CD4-positive, CD25-positive, alpha-beta regulatory T cell (primary cell): ENCODE measurements around the gene AKAP7. TPM values are rescaled to one million over a fixed set of nuclear protein-coding genes. Genes with fewer than 3 reads are reported as not detected.

Experiments used
- ATAC-seq, 2 donors: fragments of 150-1000 bp; cut with Tn5 transposase; one replicate each; pipeline ENCODE4 v1.10.0; 2021; ENCODE audit warnings: low read depth in 2 of 2, moderate number of reproducible peaks in 2 of 2, moderate library complexity in 1 of 2
- DNase-seq, 3 donors: peaks; one replicate each; pipeline versions ENCODE4 v3.0.0 to v3.0.0-alpha.2; 2012 to 2022; ENCODE audit warnings: mixed read lengths in 1 of 3
- H3K27ac ChIP-seq: one replicate; pipeline ENCODE4 v1.7.0; 2013; ENCODE audit warnings: mild to moderate bottlenecking, low read length; ENCODE audit not compliant: insufficient read depth, poor library complexity, severe bottlenecking
- H3K27me3 ChIP-seq: one replicate; pipeline ENCODE4 v1.7.0; 2013; ENCODE audit warnings: low read length; ENCODE audit not compliant: control insufficient read depth, insufficient read depth
- H3K36me3 ChIP-seq: one replicate; pipeline ENCODE4 v1.7.0; 2013; ENCODE audit warnings: mild to moderate bottlenecking, low read length, moderate library complexity; ENCODE audit not compliant: control insufficient read depth, insufficient read depth
- H3K4me1 ChIP-seq: 2 replicates; pipeline ENCODE4 v1.7.0; 2013; ENCODE audit warnings: mild to moderate bottlenecking, low read length; ENCODE audit not compliant: insufficient read depth, control insufficient read depth, poor library complexity, severe bottlenecking
- H3K4me3 ChIP-seq: one replicate; pipeline ENCODE4 v1.7.0; 2013; ENCODE audit warnings: low read depth, mild to moderate bottlenecking, low read length, moderate library complexity
- H3K9me3 ChIP-seq, 2 experiments: 1 replicate in 1 of 2; 2 replicates in 1 of 2; pipeline ENCODE4 v1.7.0; 2013; ENCODE audit warnings: low read length in 2 of 2, mild to moderate bottlenecking in 1 of 2, moderate library complexity in 1 of 2; ENCODE audit not compliant: control insufficient read depth in 2 of 2
- H3K27ac Mint-ChIP-seq, 3 donors: one replicate each; pipeline ENCODE4 v1.8.0; 2020 to 2022; ENCODE audit warnings: mild to moderate bottlenecking in 3 of 3, mixed read lengths in 3 of 3, moderate library complexity in 2 of 3
- H3K27me3 Mint-ChIP-seq: one replicate; pipeline ENCODE4 v1.8.0; 2022; ENCODE audit warnings: mild to moderate bottlenecking, mixed read lengths
- H3K36me3 Mint-ChIP-seq: one replicate; pipeline ENCODE4 v1.8.0; 2020; ENCODE audit warnings: mixed read lengths
- H3K4me1 Mint-ChIP-seq, 4 donors: one replicate each; pipeline ENCODE4 v1.8.0; 2020 to 2022; ENCODE audit warnings: mixed read lengths in 4 of 4, mild to moderate bottlenecking in 1 of 4
- H3K4me3 Mint-ChIP-seq, 4 donors: one replicate each; pipeline ENCODE4 v1.8.0; 2020 to 2022; ENCODE audit warnings: mild to moderate bottlenecking in 4 of 4, mixed read lengths in 4 of 4, moderate library complexity in 3 of 4
- H3K9me3 Mint-ChIP-seq, 7 donors: one replicate each; pipeline ENCODE4 v1.8.0; 2020 to 2022; ENCODE audit warnings: mixed read lengths in 7 of 7, mild to moderate bottlenecking in 3 of 7, moderate library complexity in 2 of 7
- polyA plus RNA-seq, 4 donors: library from polyadenylated mRNA; unstranded; fragments of 300-500 nt; fragmentation: Illumina TruSeq; gene quantifications; one replicate each; pipeline ENCODE4 v1.2.3, GENCODE V29; 2021
- total RNA-seq: library from RNA; stranded (reverse); gene quantifications from one replicate; pipeline ENCODE4 v1.2.3, GENCODE V29; 2022

AKAP7 gene
- total and polyA plus RNA-seq, 5 donors from 2014 or later: 3.0 to 20.6 (median 10.5) TPM

DNA sequence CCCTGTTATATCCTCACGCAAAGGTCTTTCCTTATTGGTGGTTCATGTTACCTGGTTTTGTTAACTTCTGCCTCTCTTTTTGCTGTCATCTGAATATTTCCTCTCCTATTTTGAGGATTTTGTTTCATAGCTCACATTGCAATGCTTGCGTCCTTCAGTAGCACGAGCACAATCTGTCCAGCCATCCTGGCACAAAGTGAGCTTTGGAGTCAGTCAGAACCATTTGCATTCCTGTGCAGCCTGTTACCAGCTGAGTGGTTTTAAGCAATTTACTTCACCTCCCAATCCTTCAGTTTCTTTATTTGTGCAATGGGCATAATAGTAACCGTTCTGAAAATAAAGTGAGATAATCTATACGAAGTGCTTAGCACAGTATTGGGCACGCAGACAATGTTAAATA, 42.7 kb downstream of the AKAP7 start:
- peaks cover 0 to 2% (median 0%) of the 10 kb centered on the region in 7 donors for H3K9me3 Mint-ChIP-seq
- peak overlapping the region in 1 of 3 donors; percentile 39 for H3K27ac Mint-ChIP-seq

DNA sequence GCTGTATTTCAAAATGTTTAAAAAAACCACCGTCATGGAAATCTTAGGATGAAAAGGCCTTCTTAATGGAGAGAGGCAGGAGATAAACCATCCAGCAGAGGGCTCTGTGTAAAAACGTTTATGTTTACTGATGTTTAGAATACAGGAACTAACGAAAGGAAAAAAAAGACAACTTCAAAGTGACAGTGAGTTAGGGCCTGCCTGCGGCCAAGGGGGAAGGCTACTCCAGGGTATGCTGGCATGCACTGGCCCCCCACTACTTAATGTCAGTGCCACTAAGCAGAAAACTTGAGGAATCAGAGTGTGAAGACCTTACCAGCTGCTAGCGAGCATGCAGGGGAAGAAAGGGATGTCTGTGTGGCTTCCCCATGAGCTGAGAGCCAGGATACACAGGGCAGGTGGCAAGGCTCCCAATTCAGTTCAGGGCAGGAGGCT, 47.7 kb downstream of the AKAP7 start:
- H3K36me3 Mint-ChIP-seq: peaks cover 21% of the 10 kb centered on the region
- H3K27ac ChIP-seq: no peak overlapping the region

More for the DNA sequence above, 42.7 kb downstream of the AKAP7 start:
- Histone ChIP-seq H3K4me1 (peaks cover 1% of the 10 kb centered on the region), H3K9me3 (no peaks in the 10 kb centered on the region), H3K27me3 (no peaks in the 10 kb centered on the region), H3K36me3 (no peaks in the 10 kb centered on the region), H3K27ac (no peak overlapping the region), H3K4me3 (no peak overlapping the region)
- DNase-seq (no peak), ATAC-seq (no peak)
- peaks cover 0 to 9% (median 3%) of the 10 kb centered on the region in 4 donors for H3K4me1 Mint-ChIP-seq
- H3K36me3 Mint-ChIP-seq: peaks cover 15% of the 10 kb centered on the region
- H3K4me3 Mint-ChIP-seq: no peak overlapping the region
- peaks cover 5% of the 10 kb centered on the region for H3K27me3 Mint-ChIP-seq

DNA sequence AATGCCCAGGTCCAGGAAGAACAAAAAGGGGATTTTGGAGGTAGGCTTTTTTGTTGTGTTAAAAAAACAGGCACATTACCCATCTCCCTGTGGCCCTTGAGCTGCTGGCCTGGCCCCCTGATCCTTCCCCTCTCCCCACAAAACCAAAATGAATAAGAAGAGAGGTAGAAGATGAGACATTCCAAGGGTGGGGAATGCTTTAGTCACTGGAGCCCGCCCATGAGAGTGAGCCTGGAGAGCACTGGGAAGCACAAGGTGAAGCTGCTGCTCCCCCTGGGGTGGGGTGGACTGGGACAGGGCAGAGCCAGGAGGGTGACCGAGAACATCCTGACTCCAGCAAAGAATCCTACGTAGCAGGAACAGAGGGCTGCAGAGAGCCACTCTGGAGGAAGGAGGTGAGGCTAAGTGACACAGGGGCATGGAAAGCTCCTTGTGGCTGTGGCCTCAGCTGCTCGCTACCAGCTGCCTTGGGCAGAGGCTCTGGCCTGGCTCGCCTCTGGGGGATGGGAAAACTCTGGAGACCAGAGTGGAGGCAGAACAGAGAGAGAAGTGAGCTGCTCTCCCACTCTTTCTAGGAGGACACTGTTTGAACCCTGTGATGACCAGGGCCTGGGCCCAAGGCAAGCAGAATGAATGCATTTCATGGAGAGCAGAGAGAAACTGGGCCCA, 48.3 kb downstream of the AKAP7 start:
- no peak overlapping the region for H3K4me3 ChIP-seq
- no peak for DNase-seq
- Mint-ChIP-seq H3K9me3 (peaks cover 0 to 3% (median 0%) of the 10 kb centered on the region in 7 donors), H3K4me3 (no peak overlapping the region), H3K27me3 (no peaks in the 10 kb centered on the region), H3K36me3 (peaks cover 18% of the 10 kb centered on the region), H3K27ac (peak overlapping the region; percentile 85 to 92 (median 91)), H3K4me1 (peaks cover 0 to 15% (median 12%) of the 10 kb centered on the region in 4 donors)
- ATAC-seq: no peak
- no peak overlapping the region for H3K27ac ChIP-seq
- H3K9me3 ChIP-seq: no peaks in the 10 kb centered on the region
- peaks cover 7% of the 10 kb centered on the region for H3K4me1 ChIP-seq
- H3K36me3 ChIP-seq: no peaks in the 10 kb centered on the region
- no peaks in the 10 kb centered on the region for H3K27me3 ChIP-seq

More for the DNA sequence above, 47.7 kb downstream of the AKAP7 start:
- DNase-seq (peak in 2 of 3 donors; percentile 48 to 62), ATAC-seq (peak; percentile 50 to 62)
- Mint-ChIP-seq H3K4me3 (peak overlapping the region in 2 of 4 donors; percentile 66 to 76), H3K27me3 (no peaks in the 10 kb centered on the region), H3K9me3 (peaks cover 0 to 3% (median 0%) of the 10 kb centered on the region in 7 donors), H3K27ac (peak overlapping the region; percentile 85 to 92 (median 91)), H3K4me1 (peaks cover 0 to 15% (median 12%) of the 10 kb centered on the region in 4 donors)
- no peaks in the 10 kb centered on the region for H3K36me3 ChIP-seq
- H3K27me3 ChIP-seq: no peaks in the 10 kb centered on the region
- peaks cover 7% of the 10 kb centered on the region for H3K4me1 ChIP-seq
- H3K9me3 ChIP-seq: no peaks in the 10 kb centered on the region
- peak overlapping the region; percentile 13 for H3K4me3 ChIP-seq

DNA sequence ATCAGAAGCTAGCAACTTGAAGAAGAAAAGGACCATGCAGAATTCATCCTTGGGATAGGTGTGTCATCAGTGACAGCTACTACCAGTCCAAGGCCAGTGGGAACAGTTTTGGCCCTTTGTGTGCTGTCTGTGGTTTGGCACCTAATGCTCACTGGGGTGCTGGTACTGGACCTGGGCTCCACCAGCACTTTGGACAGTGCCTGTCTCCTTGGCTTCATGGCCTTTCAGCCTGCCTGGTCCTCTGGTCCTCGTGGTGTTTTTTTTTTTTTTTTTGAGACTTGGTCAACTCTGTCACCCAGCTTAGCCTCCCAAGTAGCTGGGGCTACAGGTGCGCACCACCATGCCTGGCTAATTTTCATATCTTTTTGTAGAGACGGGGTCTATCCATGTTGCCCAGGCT, 56.3 kb downstream of the AKAP7 start:
- Mint-ChIP-seq H3K27me3 (peaks cover 5% of the 10 kb centered on the region), H3K9me3 (peaks cover 1 to 31% (median 22%) of the 10 kb centered on the region in 7 donors), H3K36me3 (peaks cover 17% of the 10 kb centered on the region), H3K4me3 (no peak overlapping the region), H3K27ac (no peak overlapping the region), H3K4me1 (peaks cover 3 to 8% (median 7%) of the 10 kb centered on the region in 4 donors)
- Histone ChIP-seq H3K27me3 (peaks cover 2% of the 10 kb centered on the region), H3K4me3 (no peak overlapping the region), H3K4me1 (no peaks in the 10 kb centered on the region), H3K27ac (no peak overlapping the region), H3K36me3 (no peaks in the 10 kb centered on the region), H3K9me3 (peaks cover 15 to 20% of the 10 kb centered on the region in 2 experiments)
- DNase-seq (no peak), ATAC-seq (no peak)

DNA sequence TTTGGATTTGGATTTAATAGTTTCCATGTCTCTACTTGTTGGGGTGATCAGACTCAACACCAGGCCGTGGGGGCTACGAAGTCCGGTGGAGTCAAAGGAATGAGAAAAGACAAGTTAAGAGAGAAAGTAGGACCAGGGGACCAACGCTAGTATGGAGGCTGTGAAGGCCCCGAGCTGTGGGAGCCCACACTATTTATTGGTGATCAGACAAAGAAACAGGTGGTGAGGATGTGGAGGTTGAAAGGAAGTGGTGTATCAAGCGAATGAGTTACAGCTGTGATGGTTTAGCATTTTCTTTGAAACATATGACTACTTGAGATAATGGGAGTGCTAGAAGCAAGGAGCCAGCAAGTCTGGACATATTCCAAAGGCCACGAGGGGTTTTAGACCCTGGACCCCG, 62.4 kb downstream of the AKAP7 start:
- peak overlapping the region; percentile 85 for H3K27ac ChIP-seq
- peaks cover 10 to 17% of the 10 kb centered on the region in 2 experiments for H3K9me3 ChIP-seq
- H3K27me3 Mint-ChIP-seq: peaks cover 10% of the 10 kb centered on the region
- H3K27ac Mint-ChIP-seq: peak overlapping the region; percentile 98 to 99 (median 98)
- no peaks in the 10 kb centered on the region for H3K36me3 ChIP-seq
- ATAC-seq (no peak), DNase-seq (peak in 2 of 3 donors; percentile 63 to 82)
- peaks cover 3 to 23% (median 15%) of the 10 kb centered on the region in 7 donors for H3K9me3 Mint-ChIP-seq
- H3K27me3 ChIP-seq: peaks cover 2% of the 10 kb centered on the region
- H3K4me1 ChIP-seq: peaks cover 43% of the 10 kb centered on the region
- H3K36me3 Mint-ChIP-seq: peaks cover 22% of the 10 kb centered on the region
- peak overlapping the region; percentile 33 to 69 (median 54) for H3K4me3 Mint-ChIP-seq
- peak overlapping the region; percentile 23 for H3K4me3 ChIP-seq
- peaks cover 22 to 49% (median 43%) of the 10 kb centered on the region in 4 donors for H3K4me1 Mint-ChIP-seq

DNA sequence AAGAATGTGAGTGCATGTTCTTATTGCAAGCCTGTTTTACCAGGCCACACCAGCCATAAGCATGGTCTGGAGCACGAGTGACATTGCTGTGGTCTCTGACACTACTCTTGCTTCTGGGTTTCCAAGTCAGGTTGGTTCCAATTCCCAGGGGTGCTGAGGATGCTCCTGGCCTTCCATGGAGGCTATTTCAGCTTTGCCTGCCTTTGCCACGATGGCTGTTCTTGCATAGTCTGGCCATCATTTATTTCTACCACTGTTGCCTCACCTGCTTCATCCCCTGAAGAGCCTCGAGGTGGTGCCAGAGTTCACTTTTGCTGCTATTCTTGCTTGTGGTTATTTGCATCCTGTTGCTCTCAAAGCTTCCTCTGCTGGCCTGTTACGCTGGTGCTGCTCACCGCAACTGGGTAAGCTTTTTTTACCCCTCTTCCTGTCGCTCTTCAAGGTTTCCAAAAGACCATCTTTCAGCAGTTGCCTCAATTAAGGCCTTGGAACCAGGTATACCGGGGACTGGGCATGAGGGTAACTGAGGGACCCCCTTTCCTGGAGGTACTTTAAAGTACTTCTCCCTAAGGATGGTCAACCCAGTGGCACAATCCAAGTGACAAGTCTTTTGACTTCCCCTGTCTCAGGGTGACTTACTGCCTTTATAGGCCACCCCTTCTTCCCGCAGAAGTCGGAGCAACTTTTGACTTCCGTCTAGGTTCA, 64.5 kb downstream of the AKAP7 start:
- ATAC-seq: peak; percentile 97 to 98
- H3K4me3 Mint-ChIP-seq: peak overlapping the region; percentile 63 to 91 (median 86)
- H3K4me3 ChIP-seq: peak overlapping the region; percentile 85
- peaks cover 0 to 4% (median 2%) of the 10 kb centered on the region in 7 donors for H3K9me3 Mint-ChIP-seq
- H3K36me3 Mint-ChIP-seq: peaks cover 16% of the 10 kb centered on the region
- no peaks in the 10 kb centered on the region for H3K27me3 ChIP-seq
- H3K9me3 ChIP-seq: peaks cover 0 to under 1% of the 10 kb centered on the region in 2 experiments
- peaks cover 55% of the 10 kb centered on the region for H3K4me1 ChIP-seq
- peak; percentile 62 to 97 (median 87) for DNase-seq
- peak overlapping the region; percentile 85 for H3K27ac ChIP-seq
- H3K4me1 Mint-ChIP-seq: peaks cover 24 to 65% (median 54%) of the 10 kb centered on the region in 4 donors
- H3K27ac Mint-ChIP-seq: peak overlapping the region; percentile 98 to 99 (median 98)
- peaks cover 10% of the 10 kb centered on the region for H3K27me3 Mint-ChIP-seq
- H3K36me3 ChIP-seq: no peaks in the 10 kb centered on the region

DNA sequence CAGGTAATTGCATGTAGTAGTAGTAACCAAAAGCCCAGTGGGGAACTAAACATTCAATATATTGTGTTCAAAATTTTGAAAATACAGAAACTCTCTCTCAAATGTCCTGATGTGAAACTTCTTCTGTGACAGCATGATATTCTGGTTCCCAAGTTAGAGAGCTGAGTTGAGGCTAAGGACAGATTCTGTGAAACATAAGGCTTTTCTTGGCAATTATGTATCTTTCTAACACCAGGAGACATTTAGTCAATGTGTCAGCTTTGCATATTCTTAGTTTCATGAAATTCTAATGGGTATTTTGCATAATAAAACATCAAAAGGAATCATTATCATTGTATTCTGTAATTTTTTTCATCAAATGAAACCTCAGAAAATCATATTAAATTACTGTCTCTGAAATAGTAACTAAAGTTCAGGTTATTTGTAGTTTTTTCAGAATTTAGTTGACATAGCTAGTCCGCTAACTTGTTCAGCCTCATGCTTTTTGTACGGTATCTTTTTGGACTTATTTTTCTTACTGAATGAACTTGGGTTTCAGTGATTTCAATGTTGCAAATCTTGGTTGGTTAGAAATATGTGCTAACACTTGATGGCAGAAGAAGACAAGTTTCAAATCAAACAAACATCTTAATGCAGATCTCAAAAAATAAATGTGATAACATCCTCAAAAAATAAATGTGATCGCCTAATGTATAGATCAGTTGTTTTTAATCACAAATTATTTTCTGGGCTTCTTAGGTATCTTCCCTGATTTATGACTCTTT, 70.4 kb downstream of the AKAP7 start:
- H3K36me3 Mint-ChIP-seq: peaks cover 9% of the 10 kb centered on the region
- H3K27me3 ChIP-seq: no peaks in the 10 kb centered on the region
- H3K9me3 ChIP-seq: no peaks in the 10 kb centered on the region
- H3K4me3 Mint-ChIP-seq: peak overlapping the region; percentile 2 to 66 (median 20)
- H3K4me1 Mint-ChIP-seq: peaks cover 21 to 66% (median 50%) of the 10 kb centered on the region in 4 donors
- no peak overlapping the region for H3K4me3 ChIP-seq
- H3K9me3 Mint-ChIP-seq: peaks cover 0 to under 1% (median 0%) of the 10 kb centered on the region in 7 donors
- no peak overlapping the region for H3K27ac ChIP-seq
- DNase-seq: no peak
- peaks cover 2% of the 10 kb centered on the region for H3K36me3 ChIP-seq
- no peak for ATAC-seq
- H3K4me1 ChIP-seq: peaks cover 22% of the 10 kb centered on the region
- H3K27ac Mint-ChIP-seq: peak overlapping the region; percentile 8 to 92 (median 91)
- H3K27me3 Mint-ChIP-seq: no peaks in the 10 kb centered on the region
